ENCODE data around the gene SFXN5.
"Not testable (repeated sequence)": the region's sequence is repeated elsewhere in the genome, so short reads cannot be mapped to it uniquely, and the experiment has no call there.

The SFXN5 gene, protein sequence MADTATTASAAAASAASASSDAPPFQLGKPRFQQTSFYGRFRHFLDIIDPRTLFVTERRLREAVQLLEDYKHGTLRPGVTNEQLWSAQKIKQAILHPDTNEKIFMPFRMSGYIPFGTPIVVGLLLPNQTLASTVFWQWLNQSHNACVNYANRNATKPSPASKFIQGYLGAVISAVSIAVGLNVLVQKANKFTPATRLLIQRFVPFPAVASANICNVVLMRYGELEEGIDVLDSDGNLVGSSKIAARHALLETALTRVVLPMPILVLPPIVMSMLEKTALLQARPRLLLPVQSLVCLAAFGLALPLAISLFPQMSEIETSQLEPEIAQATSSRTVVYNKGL

DNA sequence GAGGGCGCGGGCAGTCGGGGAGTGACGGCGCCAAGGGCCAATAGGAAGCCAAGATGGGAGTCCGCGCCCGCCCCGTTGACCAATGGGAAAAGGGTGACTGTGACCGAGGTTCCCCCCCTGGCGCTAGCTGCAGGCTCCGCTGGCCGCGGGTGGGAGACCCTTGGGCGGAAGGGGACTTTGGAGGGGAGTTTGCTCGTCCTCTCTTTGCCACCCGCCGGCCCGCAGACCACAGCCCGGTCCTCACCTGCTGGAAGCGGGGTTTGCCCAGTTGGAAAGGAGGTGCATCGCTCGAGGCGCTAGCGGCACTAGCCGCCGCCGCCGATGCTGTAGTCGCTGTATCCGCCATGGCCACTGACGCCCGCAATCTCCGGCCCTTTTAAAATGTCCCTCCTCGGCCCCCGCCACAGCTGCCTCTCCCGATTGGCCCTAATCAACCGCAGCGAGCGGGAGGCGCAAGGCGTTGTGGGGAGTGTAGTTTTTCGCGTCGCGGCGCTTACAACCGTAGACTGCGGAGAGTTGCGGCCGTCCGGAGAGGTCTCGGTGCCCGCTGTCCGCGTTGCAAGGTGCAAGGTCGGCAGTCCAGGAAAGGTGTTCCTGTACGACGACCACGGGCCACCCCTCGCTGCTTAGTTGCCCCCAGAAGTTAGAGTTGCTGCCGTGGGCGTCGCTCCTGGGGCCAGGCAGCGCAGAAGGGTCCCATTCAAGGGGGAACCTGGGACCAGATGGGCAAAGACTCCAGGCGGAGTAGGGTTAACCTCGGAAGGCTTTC, at the start of gene SFXN5:
Gene SFXN5 (minus strand): TSS at position 353 of the 769 bp plus-strand sequence. CDS start 7 bp downstream, at position 346.
- Mint-ChIP-seq H3K4me3 (peak within 1 kb of the TSS; percentile 84 to 92), H3K27ac (peak within 1 kb of the TSS; percentile 85 to 97), H3K4me1 (peaks cover 27% of the 10 kb centered on the region), H3K27me3 (no peaks in the 10 kb centered on the region), H3K9me3 (no peaks in the 10 kb centered on the region)
- DNase-seq, result peak; percentile 98
- ATAC-seq, result peak; percentile 90

DNA sequence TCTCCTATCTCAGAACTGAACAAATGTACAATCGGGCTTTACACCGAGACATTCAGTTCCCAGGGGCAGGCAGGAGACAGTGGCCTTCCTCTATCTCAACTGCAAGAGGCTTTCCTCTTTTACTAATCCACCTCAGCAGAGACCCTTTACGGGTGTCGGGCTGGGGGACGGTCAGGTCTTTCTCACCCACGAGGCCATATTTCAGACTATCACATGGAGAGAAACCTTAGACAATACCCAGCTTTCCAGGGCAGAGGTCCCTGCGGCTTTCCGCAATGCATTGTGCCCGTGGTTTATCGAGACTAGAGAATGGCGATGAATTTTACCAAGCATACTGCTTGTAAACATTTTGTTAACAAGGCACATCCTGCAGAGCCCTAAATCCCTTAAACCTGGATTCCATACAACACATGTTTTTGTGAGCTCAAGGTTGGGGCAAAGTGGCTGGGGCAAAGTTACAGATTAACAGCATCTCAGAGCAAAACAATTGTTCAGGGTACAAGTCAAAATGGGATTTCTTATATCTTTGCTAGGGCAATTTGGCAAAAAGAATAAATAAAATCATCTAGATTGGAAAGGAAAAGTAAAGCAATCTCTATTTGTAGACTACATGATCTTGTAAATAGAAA, 48.2 kb upstream of the SFXN5 start:
- H3K9me3 Mint-ChIP-seq, H3K4me3 Mint-ChIP-seq, H3K27ac Mint-ChIP-seq, ATAC-seq, H3K4me1 Mint-ChIP-seq, DNase-seq: not testable (repeated sequence)
- H3K27me3 Mint-ChIP-seq, result peaks cover 19% of the 10 kb centered on the region

DNA sequence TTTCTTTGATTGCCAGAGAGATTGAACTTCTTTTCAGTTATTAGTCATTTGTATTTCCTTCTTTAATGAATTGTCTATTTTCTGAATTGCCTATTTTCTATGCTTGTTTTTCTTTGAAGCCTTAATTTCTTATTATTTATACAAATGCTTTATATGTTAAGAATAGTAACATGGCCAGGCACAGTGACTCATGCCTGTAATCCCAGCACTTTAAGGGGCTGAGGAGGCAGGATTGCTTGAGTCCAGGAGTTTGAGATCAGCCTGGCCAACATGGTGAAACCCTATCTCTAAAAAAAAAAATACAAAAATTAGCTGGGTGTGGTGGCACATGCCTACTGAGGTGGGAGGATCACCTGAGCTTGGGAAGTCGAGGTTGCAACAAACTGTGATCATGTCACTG, 45.9 kb upstream of the SFXN5 start:
- no peak overlapping the region for H3K4me3 Mint-ChIP-seq
- no peaks in the 10 kb centered on the region for H3K9me3 Mint-ChIP-seq

DNA sequence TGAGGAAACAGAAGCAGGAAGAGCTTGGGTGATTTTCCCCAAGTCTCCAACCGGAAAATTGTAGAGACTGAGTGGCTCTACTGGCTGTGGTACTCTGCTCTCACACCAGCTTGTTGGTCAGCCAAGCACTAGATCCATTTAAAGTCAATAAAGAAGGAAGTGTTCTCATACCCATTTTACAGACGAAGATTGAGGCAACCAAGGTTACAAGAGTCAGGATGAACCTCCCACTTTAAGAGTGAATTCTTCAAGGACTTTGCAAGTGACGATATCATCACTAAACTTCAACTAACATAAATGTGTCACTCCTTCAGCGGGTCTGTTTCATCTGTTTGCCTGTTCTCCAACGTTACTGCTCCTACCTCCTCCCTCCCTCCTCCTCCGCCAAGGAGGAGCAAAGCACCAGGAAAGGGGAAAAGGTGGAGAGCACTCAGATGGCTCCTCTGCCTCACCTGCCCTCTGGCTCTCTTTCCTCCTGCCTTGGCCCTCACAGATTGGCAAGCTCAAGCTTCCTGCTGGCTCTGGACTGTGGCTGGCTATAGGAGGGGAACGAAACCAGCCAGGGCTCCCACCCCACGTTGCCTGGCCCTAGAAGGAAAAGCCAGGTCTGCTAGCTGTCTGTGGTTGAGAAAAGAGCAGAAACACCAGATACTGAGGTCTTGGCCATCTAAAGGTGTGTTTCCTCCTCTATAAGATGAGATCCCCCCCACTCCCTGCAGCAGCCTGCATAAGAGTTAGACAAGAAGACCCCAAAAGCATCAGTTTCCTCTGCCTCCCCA, 44.9 kb upstream of the SFXN5 start:
- ATAC-seq, result no peak
- H3K4me1 Mint-ChIP-seq, result peaks cover 9% of the 10 kb centered on the region
- no peaks in the 10 kb centered on the region for H3K9me3 Mint-ChIP-seq
- no peak for DNase-seq
- H3K4me3 Mint-ChIP-seq, result no peak overlapping the region
- H3K27me3 Mint-ChIP-seq, result peaks cover 9% of the 10 kb centered on the region
- no peak overlapping the region for H3K27ac Mint-ChIP-seq

More for the DNA sequence above, 45.9 kb upstream of the SFXN5 start:
- DNase-seq, result no peak
- no peak overlapping the region for H3K27ac Mint-ChIP-seq
- no peak for ATAC-seq
- no peaks in the 10 kb centered on the region for H3K4me1 Mint-ChIP-seq
- peaks cover 3% of the 10 kb centered on the region for H3K27me3 Mint-ChIP-seq

DNA sequence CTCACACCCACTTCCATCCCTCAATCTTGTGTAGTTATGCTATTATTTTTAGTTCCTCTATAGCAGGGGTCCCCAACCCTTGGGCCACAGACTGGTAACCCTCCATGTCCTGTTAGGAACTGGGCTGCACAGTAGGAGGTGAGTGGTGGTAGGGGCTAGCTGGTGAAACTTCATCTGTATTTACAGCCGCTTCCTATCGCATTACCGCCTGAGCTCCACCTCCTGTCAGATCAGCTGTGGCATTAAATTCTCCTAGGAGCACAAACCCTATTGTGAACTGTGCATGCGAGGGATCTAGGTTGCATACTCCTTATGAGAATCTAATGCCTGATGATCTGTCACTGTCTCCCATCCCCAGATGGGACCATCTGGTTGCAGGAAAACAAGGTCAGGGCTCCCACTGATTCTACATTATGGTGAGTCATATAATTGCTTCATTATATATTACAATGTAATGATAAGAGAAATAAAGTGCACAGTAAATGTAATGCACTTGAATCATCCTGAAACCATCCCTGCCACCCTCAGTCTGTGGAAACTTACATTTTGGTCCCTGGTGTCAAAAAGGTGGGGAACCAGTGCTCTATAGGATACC, 42.9 kb upstream of the SFXN5 start:
- Mint-ChIP-seq H3K9me3 (no peaks in the 10 kb centered on the region), H3K27ac (no peak overlapping the region), H3K4me3 (peak overlapping the region in 1 of 2 donors; percentile 46), H3K4me1 (peaks cover 24% of the 10 kb centered on the region), H3K27me3 (peaks cover 16% of the 10 kb centered on the region)
- DNase-seq (no peak), ATAC-seq (no peak)

DNA sequence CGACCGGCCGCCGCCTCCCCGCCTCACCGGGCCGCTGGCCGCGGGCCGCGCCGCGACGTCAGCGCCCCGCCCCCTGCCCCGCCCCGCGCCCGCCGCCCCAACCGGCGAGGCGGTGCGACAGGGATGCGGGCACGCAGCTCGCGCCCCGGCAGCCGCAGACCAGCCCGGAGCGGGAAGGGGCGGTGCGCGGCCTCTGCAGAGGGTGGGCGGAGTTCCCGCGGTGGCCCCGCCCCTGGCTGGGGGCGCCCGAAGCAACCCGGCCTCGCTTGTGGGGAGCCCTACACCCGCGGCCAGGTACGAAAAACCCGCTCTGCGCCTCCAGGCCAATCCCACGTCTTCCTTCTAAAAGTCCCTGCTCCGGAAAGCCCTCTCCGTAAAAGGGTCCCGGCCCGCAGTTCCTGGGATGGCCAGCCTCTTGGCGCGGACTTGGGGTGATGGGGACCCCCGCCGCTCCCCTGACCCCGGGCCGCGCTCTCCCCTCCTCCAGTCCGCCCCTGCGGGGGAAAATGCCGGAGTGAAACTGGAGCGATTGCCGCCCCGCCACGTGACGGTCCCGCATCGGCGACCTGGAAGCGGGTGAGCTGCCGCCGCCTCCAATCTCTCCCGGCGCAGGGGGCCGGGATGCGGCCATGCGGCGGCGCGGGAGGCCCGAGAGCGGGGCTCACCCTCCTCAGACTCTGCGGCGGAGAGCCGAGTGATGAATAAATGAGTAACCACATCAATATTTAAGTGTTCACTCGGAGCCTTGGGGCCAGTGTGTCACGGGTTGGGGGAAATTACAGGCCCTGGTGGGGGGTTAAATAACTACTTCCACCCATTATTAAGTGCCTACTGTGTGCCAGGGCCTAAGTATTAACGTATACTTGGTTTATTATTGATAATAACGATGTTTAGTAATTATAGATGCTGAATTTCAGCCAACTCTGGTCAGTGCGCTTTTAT, 41.7 kb upstream of the SFXN5 start, which contains the start of gene RAB11FIP5:
Gene RAB11FIP5 (minus strand): TSS at position 36 of the 942 bp plus-strand sequence. CDS start 171 bp downstream, outside the sequence.
- ATAC-seq, result peak; percentile 83
- no peaks in the 10 kb centered on the region for H3K9me3 Mint-ChIP-seq
- peak within 1 kb of the TSS; percentile 78 to 90 for H3K4me3 Mint-ChIP-seq
- peak within 1 kb of the TSS; percentile 34 to 65 for H3K27ac Mint-ChIP-seq
- peaks cover 24% of the 10 kb centered on the region for H3K4me1 Mint-ChIP-seq
- DNase-seq, result peak; percentile 70 to 75
- H3K27me3 Mint-ChIP-seq, result peaks cover 16% of the 10 kb centered on the region

DNA sequence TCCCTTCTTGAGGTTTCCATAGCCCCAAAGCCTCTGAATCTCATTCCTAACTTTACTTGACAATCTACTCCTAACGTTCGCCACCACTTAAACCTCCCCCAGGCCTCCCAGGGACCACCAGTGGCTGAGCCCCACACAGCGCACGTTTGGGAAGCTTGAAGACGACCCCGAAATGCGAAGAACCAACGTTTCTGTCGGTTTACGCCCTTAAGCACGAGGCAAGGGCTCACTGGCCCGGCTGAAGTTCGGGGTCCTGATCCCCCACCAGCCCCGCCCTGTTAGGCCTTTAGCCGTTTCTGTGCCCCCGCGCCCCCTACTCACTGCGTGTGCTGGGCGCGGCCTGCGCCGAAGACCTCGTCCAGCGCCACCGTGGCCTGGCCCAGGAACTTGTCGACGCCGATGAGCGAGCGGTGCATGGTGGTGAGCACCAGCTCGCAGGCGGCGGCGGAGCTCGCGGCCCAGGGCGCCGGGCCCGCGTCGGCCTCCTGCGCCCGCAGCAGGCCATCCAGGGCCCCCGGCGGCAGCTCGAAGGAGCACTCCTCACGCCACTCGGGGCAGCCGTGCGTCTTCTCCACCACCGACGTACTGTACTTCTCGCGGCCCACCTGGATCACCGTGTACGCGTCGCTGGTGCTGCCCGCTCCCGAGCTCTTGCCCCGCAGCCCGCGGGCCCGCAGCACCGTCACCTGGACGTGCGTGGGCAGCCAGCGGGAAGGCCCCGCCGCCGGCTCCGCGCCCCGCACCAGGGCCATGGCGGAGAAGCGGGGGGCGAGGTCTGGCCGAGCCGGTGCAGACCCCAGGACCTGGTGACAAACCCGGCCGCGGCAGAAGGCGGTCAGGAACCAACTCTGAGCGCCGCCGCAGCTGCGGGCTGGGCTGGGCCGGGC, 40.8 kb upstream of the SFXN5 start:
- Mint-ChIP-seq H3K4me3 (peak overlapping the region; percentile 78 to 90), H3K4me1 (peaks cover 24% of the 10 kb centered on the region), H3K27me3 (peaks cover 16% of the 10 kb centered on the region), H3K9me3 (no peaks in the 10 kb centered on the region), H3K27ac (peak overlapping the region; percentile 34 to 65)
- ATAC-seq (peak; percentile 56), DNase-seq (peak; percentile 36 to 37)

DNA sequence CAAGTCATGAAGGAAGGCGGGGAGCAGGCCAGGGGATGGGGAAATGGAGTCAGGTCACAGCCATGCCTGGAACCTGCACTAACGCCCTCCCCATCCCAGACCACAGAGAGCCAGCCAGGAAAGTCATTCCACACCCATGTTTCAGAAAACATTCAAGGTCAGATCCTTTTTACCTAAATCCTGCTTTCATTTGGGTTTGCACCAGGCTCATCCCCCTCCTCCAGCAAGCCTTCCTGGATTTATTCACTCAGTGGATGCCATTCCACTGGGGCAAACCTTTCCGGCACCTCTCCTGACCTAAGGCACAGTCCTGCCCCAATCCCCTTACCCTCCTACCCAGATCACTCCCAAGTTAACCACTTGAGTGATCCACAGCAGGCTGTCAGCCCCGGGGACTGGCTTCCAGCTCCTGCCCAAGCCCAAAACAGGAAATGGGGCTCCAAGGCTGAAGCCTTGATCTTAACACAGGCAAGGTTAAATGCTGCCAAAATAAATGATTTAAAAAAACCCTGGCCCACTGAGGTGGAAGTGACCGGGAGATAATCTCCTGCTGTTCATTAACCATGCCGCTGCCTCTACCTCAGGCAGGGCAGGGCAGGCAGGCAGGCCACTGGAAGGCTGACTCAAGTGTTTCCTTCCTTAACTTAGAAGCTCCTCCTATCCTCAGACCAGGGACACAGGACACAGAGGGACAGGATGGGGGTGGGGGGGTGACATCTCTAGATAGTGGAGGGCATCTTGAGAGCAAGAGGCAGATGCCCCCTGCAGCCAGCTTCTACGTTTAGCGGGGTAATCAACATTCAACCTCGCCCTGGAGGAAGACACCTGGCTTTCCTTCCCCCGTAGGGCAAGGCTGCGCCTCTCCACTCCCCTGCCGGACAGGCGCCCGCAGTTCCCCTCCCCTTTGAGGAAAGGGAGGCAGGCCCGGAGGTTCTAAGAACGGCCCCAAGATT, 39.8 kb upstream of the SFXN5 start:
- H3K4me1 Mint-ChIP-seq, result peaks cover 24% of the 10 kb centered on the region
- H3K9me3 Mint-ChIP-seq, result no peaks in the 10 kb centered on the region
- no peak for ATAC-seq
- H3K27ac Mint-ChIP-seq, result peak overlapping the region; percentile 34 to 65
- peak overlapping the region; percentile 78 to 90 for H3K4me3 Mint-ChIP-seq
- peaks cover 16% of the 10 kb centered on the region for H3K27me3 Mint-ChIP-seq
- DNase-seq, result peak; percentile 14 to 20

DNA sequence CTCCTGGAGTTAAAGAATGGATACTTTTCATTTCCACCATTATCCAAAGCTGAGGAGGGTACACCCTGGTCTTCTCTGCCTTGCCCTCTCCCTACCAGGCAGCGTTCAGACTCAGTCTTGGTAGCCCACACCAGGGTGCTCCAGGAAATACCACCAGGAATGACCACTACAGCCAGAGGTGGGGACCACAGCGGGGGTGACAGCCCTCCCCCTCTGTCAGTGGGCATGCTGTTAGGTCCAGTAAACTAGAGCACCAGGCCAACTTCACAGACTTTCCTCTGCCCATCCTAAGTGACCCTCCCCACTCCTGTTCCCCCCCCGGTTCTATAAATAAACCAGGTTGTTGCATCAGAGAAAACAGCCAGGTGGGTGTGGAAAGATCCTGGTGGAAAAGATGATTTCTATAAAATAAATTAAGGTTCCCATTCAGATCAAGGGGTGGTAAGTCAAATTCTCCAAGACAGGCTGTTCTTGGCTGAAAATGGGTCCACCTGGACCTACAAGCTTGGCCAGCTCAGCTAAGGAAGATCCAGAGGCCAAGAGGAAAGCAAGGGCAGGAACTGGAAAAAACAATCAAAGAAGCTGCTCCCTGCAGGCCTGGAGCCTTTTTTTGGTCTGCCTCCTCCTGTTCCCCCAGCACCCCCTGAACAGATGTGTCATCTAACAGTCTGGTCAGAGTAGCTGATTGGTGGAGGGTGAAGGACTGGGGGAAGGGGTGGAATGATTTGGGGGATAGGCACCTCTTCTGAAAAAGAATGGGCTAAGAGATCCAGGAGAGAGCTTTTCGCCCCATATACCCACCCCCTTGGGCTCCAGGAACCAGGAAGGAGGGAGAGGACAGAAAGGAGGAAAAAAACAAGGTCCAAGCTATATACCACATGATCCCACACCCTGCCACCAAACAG, 38.9 kb upstream of the SFXN5 start:
- Mint-ChIP-seq H3K4me3 (peak overlapping the region; percentile 35 to 90), H3K4me1 (peaks cover 24% of the 10 kb centered on the region), H3K27ac (peak overlapping the region in 1 of 2 donors; percentile 78), H3K9me3 (no peaks in the 10 kb centered on the region), H3K27me3 (peaks cover 16% of the 10 kb centered on the region)
- ATAC-seq (no peak), DNase-seq (no peak)

DNA sequence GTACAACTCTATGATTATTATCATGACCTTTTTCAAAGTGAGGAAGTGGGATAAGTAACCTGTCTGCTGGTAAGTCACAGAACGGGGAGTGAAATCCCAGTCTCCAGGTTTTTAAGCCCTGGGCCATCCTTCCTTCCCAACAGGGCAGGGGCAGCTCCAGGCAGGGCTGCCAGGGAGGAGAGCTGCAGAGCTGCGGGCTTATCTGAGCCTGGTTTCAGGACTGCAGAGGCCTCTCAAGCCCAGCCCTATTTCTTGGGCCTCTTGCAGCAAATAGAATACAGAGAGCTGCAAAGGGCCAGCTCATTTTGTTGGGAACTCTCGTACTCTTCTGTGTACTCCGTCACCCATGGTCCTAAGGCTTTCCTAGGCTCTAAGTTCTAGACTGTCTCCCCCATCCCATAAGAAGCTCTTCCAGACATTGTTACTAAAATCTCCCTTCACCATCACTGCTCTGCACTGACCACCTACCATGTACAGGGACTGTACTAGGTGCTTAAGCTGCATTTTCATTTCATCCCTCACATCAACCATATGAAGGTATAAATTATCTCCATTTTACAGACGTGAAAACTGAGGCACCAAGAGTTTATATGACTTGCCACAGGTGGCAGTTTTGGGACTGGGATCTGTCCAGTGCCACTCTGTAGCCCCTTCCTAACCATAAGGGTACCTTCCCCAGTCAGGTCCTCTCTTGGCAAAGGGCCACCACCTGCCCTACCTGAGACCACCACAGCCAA, 38.1 kb upstream of the SFXN5 start:
- Mint-ChIP-seq H3K4me1 (peaks cover 24% of the 10 kb centered on the region), H3K9me3 (no peaks in the 10 kb centered on the region), H3K27ac (no peak overlapping the region), H3K4me3 (no peak overlapping the region), H3K27me3 (peaks cover 16% of the 10 kb centered on the region)
- ATAC-seq, result no peak
- DNase-seq, result no peak

Data from stimulated activated naive CD8-positive, alpha-beta T cell treated with anti-CD3 and anti-CD28 coated beads, Interleukin-15, amount 100 ng/mL, for 72 hours (primary cell).